Medulla oblongata (tissue), 1 donor: ENCODE data around the gene RTN4.

Source experiments
- DNase-seq: peaks from one replicate; pipeline ENCODE4 v3.0.0-alpha.2; 2015; ENCODE audit errors: extremely low spot score

The RTN4 gene

DNA sequence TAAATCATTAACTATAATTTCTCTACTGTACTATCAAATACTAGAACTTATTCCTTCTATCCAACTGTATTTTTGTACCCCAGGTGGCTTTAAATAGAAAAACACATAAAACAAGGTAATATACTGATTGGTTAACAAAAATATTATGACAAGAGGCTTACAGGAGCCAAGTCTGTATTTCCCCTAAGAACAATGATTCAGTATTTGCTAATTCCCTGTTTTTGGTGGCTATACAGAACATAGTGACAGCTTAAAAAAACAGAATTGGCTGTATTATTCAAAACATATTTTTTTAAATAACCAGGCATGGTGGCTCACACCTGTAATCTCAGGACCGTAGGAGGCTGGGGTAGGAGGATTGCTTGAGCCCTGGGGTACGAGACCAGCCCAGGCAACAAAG lies 16.3 kb downstream of the RTN4 start:
- no peak for DNase-seq

DNA sequence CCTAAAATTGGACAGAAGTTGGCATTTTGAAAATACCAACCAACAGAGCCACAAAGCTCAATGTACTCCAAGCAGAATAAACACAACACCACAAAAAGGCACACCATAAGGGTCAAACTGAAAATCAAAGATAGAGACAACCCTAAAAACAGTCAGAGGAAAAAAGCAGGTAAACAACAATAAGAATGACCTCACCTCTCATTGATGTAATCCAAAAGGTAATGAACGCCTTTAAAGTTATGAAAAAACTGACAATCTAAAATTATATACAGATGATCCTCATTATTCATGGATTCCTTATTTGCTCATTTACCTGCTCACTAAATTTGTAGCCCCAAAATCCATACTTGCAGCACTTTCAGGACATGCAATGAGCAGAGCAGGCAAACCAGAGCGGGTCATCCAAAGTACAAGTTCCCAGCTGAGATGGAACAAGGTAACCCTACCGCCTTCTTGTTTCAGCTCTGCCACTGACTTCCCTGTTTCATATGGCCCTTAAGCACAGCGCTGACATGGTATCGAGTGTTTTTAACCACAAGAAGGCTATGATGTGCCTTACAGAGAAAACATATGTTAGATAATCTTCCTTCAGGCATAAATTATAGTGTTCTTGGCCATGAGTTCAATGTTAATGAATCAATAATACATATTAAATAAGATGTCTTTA lies 17.0 kb downstream of the RTN4 start:
- no peak for DNase-seq

DNA sequence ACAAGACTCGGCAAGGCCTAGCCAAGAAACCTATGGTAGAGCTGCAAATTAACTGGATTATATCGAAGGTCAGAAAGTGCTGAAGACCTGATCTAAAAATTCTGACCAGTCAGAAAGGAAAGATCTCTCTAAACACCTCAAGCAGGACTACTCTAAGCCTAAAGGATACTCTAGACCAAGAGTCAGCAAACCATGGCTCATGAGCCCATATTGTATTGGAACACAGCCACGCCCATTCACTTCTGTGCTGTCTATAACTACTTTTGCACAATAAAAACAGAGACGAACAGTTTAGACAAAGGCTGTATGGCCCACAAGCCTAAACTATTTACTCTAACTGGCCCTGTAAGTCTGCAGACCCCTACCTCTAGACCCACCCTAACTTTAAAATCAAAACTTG lies 18.7 kb downstream of the RTN4 start:
- no peak for DNase-seq

DNA sequence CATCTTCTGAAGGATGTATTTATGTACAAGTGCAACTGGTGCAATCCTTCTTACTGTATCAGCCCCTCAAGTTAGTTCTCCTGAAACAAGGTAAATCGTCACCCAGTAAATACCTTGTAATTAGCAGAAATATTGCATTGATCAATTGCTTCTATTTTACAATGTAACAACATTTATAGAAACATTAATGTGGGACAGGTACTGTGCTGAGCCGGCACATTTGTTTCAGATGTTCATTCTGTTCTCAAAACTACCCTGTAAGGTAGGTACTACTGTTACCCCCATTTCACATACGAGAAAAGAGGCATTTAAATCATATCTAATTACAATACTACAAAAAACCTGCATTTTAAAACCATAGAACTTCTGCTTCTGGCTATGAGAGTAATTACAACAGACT lies 19.5 kb downstream of the RTN4 start:
- no peak for DNase-seq

DNA sequence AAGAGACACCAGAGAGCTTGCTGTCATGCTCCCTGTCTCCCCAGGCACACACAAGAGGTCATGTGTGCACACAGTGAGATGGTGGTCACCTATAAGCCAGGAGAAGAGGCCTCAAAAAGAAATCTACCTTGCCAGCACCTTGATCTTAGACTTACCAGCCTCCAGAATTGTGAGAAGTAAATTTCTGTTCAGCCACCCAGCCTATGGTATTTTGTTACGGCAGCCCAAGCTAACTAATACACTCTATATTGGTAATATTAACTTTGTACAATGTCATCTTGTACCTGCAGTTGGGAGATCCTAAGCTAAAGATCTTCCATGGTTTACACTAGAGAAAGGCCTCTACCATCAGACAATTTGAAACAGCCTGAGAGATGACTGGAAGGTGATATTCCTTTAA lies 21.2 kb downstream of the RTN4 start:
- no peak for DNase-seq

DNA sequence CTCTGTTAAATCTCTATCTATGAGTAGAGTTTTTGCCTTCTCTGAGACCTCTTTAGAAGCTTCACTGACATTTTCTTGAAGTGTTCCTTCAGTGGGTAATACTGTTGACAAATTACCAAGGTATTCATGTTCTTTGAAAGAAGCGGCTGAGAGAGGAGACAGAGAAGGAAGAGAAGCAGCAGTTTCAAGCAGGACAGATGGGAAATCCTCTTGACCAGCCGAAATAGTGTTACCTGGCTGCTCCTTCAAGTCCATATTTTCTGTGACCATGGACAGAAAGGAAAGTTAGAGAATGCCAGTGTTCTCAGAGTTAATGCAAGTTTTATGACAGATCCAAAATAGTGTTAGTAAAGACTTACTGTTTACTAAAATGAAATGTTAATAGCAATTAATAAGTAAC lies 23.0 kb downstream of the RTN4 start:
- no peak for DNase-seq

DNA sequence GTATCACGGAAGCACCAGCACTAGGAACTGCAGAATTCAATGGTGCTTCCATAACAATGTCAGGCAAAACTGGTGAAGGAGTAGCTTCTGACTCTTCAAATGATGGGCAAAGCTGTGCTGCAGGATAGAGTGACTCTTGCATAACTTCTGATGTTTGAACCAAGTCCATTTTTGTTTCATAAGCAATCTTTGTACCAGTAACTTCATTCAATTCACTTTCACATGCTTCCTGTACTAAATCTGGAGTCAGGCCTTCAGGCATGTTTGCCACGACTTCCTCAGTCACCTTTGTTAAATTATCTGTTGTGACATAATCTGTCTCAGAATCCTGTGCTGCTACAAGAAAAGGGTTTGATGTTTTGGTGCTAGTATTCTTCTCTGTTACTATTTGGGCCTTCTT lies 24.0 kb downstream of the RTN4 start:
- DNase-seq, result no peak

DNA sequence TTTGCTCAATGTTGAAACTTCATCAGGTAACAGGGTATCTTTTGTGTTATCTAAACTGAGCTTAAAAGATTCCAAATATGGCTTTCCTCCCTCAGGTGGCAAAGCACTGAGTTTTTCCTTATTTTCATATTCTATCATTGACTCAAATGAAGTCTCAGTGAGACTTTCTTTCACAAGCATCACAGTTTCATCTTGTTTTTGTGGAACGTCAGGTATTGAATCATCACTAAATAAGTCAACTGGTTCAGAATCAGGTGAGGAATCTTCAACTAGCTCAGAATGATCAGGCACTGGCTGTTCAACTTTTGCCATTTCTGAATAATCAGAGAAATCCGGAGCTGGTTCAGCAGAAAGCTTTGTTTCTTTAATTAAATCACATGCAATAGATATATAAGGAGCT lies 24.6 kb downstream of the RTN4 start:
- no peak for DNase-seq

DNA sequence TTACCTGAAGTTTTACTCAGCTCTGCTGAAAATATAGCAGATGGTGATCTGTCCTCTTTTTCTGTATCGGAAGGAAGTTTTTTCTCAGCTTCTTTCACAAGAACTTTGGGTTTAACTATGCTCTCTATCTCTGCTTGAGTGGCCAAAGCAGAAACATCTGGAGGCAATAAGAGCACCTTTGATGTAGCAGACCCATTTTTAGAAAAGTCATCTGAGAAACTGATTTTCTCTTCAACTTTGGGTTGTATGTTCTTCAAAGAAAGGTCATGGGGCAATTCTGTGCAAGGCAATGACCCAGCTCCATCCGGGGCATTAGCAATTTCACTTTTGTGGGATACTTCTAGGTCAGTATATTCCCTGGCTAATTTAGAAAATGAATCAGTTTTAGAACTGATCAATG lies 25.2 kb downstream of the RTN4 start:
- no peak for DNase-seq

DNA sequence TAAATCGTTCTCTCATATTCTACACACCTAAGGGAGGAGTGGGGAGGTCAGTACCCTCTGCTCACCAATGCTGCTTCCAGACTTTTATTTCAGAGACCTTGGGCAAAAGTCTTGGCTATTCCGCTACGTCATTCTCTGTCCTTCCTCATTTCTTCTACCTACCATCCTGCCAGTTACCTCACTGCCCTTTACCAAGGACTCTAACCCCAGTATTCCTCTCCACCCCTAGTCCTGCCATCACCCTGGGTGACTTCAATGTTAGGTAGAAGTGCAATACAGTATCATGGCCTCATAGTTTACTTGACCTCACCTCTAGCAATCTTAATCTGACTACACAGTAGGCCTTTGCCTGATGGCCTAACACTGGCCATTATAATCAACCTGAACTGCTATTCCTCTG lies 27.8 kb downstream of the RTN4 start:
- DNase-seq, result no peak

DNA sequence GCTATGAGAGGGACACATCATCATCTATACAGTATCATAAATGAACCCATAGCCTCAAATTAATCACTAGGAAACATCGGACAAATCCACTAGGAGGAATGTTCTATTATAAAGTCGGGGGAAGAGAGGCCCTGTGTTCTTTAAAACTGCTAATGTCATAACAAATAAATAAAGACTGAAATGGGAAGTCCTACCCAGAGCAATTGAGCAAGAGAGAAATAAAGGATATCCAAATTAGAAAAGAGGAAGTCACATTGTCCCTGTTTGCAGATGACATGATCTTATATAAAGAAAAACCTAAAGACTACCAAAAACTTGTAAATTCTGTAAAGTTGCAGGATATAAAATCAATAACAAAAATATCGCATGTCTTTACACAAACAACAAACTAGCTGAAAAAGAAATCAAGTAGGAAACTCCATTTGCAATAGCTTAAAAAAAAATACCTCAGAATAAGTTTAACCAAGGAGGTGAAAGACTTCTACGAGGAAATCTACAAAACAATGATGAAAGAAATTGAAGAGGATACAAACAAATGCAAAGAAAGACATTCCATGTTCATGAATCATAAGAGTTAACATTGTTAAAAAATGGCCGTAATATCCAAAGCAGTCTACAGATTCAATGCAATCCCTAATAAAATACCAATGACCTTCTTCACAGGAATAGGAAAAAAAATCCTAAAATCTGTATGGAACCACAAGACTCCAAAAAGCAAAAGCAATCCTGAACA lies 30.6 kb downstream of the RTN4 start:
- peak; percentile 67 for DNase-seq

DNA sequence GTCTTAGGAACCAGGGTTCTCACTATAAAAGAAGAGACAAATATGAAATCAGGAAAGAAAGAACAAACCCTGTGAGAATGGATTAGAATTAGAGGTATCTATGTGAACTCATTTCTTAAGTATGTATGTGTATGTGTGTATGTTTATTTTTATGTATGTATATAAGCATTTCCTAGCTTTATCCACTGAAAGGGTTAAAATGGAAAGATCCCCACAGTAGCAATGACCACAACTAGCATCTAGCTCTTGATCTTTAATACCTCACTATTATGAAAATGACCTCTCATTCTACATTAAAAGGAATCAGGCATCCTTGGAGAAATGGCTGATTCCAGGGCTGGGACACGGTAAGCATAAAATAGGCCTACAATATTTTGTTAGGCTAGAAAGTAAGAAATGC lies 31.6 kb downstream of the RTN4 start:
- no peak for DNase-seq

DNA sequence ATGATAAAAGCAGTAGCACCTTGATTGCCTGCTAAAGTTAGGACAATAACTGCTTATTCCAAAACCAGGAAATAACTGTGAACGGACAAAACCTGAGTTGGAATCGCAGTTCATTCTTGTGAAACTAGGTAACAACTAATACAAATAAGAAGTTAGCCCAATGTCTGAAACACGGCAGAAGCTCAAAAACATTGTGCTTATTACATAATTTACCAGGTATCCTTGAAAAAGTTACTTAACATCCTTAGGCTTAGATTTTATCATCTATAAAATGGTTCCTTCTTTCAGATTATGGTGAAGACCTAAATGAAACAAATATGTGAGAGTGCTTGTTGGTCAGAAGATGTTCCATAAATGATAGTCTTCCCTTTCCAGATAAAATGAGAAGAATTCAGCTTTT lies 32.4 kb downstream of the RTN4 start:
- DNase-seq, result no peak

DNA sequence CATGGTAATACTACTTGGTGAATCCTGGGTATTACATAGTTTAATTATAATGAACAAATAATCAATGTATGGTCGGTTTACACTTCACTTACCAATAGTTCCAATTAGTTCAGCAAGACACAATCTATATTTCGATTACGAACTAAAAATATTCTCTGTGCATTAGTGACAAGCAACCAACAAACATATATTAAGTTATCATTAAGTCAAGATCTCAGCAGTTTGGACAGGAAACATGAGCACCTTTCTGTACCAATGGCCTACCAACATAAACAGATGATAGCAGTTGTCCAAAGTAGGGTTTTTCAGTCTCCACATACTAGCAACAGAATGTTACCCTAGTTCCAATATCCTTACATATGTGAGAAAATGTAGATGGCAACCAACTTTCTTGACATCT lies 32.8 kb downstream of the RTN4 start:
- no peak for DNase-seq

DNA sequence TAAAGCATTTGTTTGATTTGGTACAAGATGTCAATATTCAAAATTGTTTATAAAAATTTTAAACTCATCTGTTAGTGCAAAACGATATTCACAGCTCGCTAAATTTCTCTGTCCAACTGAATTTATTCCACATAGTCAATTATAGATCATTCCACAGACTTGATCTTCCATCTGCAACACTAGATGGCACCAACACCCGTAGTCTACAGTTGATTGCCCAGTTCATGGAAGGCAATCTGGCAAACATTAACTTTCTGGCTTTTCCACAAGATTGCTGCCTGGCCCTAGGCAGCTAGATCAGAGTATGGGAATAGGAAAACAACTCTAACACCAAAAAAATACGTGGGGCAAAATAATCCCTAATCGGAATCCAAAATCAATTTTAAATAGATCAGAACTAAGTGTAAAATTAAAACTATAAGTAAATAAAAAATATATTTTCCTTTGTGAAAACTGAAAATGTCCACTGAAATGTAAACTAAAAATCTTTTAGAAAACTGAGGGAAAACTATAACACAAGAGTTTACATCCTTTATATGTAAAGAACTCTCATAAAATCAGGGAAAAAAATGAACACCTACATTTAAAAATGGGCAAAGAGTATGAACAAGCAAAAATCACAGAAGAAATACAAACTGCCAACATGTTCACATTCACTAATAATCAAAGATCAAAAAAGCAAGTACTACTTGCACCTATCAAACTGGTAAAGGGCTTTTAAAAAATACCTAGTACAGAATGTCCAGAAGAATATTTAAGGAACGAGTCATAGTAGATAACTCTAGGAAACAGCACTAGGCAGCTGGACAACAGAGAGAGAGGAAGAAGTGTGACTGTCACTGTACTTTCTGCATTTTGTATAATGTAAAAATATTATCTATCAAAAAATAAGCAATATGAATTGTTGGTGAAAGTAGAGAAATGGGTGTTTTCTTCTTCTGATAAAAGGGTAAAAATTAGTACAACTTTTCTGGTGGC lies 35.0 kb downstream of the RTN4 start:
- peak; percentile 88 for DNase-seq

DNA sequence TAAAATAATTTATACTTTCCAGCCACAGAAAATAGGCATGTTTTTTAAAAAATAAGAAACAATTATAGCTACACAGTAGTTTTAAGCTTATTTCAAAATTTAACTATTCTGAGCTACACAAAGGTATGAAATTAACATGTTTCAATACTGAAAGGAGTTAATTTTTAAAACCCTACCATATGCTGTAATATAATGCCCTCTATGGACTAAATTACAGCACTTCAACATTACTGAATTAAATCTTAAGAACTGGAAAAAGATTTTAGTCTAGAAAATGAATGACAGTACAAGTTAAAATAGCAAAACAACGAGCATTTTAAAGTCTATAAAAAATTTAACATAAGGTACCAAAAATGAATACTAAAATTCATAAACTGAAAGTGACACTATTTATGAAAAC lies 36.3 kb downstream of the RTN4 start:
- no peak for DNase-seq

DNA sequence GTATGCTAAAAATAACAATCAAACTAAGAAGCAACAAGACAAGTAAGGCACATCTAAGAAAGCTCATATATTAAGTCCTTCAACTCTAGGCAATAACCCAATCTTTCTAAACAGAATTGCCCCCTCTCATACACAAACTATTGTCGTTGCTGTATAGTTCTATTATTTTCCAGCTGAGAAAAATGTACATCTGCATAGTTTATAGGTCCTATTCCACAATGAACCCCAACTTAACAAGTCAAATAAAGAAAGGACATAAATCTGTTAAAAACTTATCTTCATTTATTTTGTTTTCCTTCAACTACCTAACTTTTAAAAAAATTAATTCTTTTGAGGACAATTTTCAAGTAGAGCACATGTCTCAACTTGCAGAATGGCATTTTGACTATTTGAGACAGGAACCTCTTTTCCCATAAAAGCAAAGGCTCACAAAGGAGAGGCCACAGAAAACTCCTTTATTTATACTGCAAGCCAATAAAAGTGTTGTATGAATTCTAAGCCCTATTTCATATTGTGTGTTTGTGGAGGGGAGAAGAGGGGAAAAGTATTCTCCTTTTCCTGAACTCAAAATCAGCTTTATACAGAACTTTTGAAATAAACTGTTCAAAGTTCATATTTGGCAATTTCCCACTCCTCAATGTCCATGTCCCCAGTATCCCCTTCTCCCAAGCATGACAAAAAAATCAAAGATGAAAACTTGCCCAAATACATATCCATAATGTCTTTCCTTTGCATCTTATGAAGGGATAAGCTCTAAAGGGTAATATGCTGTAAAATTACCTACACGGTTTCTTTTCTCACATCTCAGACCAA lies 37.4 kb downstream of the RTN4 start:
- DNase-seq, result no peak

DNA sequence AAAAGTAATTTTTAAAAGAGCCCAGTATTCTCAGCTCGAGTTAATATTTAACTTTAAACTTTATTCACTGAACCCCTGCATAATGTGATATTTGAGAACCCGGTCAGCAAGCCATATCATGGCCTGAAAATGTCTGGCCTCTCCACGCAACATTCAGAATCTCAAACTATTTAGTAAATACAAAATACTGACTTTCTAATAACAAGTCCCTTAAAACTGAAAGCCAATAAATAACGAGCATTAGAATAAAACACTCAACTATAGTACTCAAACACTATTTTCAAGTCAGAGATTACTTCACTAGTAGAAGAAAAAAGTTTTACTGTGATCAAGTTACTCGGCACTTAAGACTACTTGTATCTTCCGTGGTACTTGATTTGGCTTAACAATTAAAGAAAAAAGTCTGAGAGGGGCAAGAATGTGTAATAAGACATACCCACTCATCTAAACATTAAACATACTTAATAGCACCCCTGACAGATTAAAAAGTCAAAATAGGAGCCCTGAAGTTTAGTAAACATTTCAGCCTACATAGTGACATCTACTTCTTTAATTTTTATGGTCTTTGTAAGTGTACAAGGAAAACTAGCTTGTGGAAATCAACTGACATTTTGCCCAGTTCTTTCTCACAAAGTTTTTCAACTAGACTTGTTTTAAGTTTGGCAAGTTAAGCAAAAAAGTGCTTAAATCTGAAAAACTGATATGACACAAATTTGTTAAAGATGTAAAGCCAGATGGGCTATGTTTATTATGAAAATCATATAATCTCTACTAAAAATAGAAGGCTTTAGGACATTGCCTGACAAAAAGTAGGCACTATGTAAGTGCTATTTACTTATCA lies 38.2 kb downstream of the RTN4 start:
- DNase-seq, result no peak

DNA sequence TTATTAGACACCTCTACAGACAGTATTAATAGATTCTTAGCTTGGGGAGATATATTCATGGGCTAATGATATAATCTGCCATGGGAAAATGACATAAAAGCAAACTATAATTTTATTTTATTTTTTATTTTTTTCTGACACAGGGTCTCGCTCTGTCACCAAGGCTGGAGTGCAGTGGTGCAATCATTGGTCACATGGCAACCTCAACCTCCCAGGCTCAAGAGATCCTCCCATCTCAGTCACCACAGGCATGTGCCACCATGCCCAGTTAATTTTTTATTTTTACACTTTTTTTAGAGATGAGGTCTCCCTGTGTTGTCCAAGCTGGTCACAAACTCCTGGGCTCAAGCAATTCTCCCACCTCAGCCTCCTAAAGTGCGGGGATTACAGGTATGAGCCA lies 39.3 kb downstream of the RTN4 start:
- no peak for DNase-seq

DNA sequence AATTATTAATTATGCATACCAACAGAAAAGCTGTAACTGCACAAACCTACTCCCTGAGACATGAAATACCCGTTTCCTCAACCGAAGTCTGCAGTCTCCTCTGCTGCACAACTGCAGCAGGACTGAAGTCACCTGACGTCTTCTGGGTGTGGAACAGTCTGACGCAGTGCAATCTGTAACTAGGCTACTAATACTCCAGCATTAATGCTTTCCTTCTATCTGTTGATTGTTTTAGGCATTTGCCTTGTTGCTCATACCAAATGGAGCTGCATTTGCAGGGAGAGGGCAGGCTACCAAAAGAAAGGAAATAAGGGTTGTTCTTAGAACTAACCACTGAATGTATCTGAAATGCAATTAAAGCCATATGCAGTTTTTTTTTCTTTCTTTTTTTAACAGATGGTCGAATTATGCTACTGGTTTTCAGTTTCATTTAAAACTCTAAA lies 40.1 kb downstream of the RTN4 start:
- DNase-seq, result peak; percentile 87
